ENCODE measurements around the gene NFKBIZ.

The NFKBIZ gene

GRCh38 chr3:101823525-101823924, 25.8 kb upstream of the NFKBIZ start:
- no peak overlapping the region for H3K27ac ChIP-seq
- CTCF ChIA-PET = no interaction called here
- POLR2A ChIA-PET (ENCODE audit: low non-redundant PET) = no interaction called here
- TF ChIP-seq CTCF (conservative IDR thresholded peaks at IDR 0.05; ENCODE audit: low read depth) = no peak
- DNase-seq (ENCODE audit: low spot score) = no peak

GRCh38 chr3:101824702-101825101, 24.6 kb upstream of the NFKBIZ start:
- CTCF ChIA-PET = no interaction called here

GRCh38 chr3:101825904-101826445, 23.3 kb upstream of the NFKBIZ start:
- no peak for TF ChIP-seq CTCF (conservative IDR thresholded peaks at IDR 0.05; ENCODE audit: low read depth)
- DNase-seq (ENCODE audit: low spot score) = no peak
- ChIA-PET CTCF (no interaction called here), POLR2A (ENCODE audit: low non-redundant PET) (no interaction called here)
- no peak overlapping the region for H3K27ac ChIP-seq

More at GRCh38 chr3:101824702-101825101, 24.6 kb upstream of the NFKBIZ start:
- H3K27ac ChIP-seq = no peak overlapping the region
- DNase-seq (ENCODE audit: low spot score) = no peak
- no peak for TF ChIP-seq CTCF (conservative IDR thresholded peaks at IDR 0.05; ENCODE audit: low read depth)
- POLR2A ChIA-PET (ENCODE audit: low non-redundant PET) = no interaction called here

GRCh38 chr3:101827211-101828174, 21.8 kb upstream of the NFKBIZ start:
- CTCF ChIA-PET = interaction anchor here (0.6 to 1.3 kb wide), 6 partner anchors 18 to 398 kb away, joined by 3 to 7 read pairs (median 3); partner anchors contain the start of gene NFKBIZ
- no peak for TF ChIP-seq CTCF (conservative IDR thresholded peaks at IDR 0.05; ENCODE audit: low read depth)
- POLR2A ChIA-PET (ENCODE audit: low non-redundant PET) = interaction anchor here (1.7 kb wide), 1 partner anchor 22 kb away, joined by 15 read pairs; the partner anchor contains the start of gene NFKBIZ
- H3K27ac ChIP-seq = peak overlapping the region; percentile 80
- DNase-seq (ENCODE audit: low spot score) = peak; percentile 40

GRCh38 chr3:101828276-101828675, 21.0 kb upstream of the NFKBIZ start:
- H3K27ac ChIP-seq = no peak overlapping the region
- POLR2A ChIA-PET (ENCODE audit: low non-redundant PET) = interaction anchor here (1.7 kb wide), 1 partner anchor 21 kb away, joined by 15 read pairs; the partner anchor contains the start of gene NFKBIZ
- no peak for DNase-seq (ENCODE audit: low spot score)
- CTCF ChIA-PET = interaction anchor here (1.3 kb wide), 1 partner anchor 21 kb away, joined by 7 read pairs; the partner anchor contains the start of gene NFKBIZ
- TF ChIP-seq CTCF (conservative IDR thresholded peaks at IDR 0.05; ENCODE audit: low read depth) = no peak

- DNase-seq (ENCODE audit: low spot score) = no peak
- H3K27ac ChIP-seq = no peak overlapping the region
- TF ChIP-seq CTCF (conservative IDR thresholded peaks at IDR 0.05; ENCODE audit: low read depth) = no peak
- POLR2A ChIA-PET (ENCODE audit: low non-redundant PET) = no interaction called here
- CTCF ChIA-PET = no interaction called here
Measured at GRCh38 chr3:101828691-101829436, 20.4 kb upstream of the NFKBIZ start.
